Astrocyte (in vitro differentiated cells and primary cell): ENCODE measurements around the gene INSIG2. TPM values are rescaled to one million over a fixed set of nuclear protein-coding genes. Genes with fewer than 3 reads are reported as not detected.

Experiments
- DNase-seq: peaks from one replicate; pipeline ENCODE4 v3.0.0-alpha.2; 2010; ENCODE audit warnings: low read depth
- FAIRE-seq: peaks from 2 replicates; lab custom pipeline; 2011; peaks lifted over from hg19 to GRCh38; lab: Jason Lieb, UNC
- H2AFZ ChIP-seq: 2 replicates; pipeline ENCODE4 v1.6.0; 2012; ENCODE audit warnings: low read depth, low read length, inconsistent platforms
- H3K27ac ChIP-seq: 2 replicates; pipeline ENCODE4 v1.5.1; 2011; ENCODE audit warnings: low read depth, low read length, inconsistent platforms
- H3K27me3 ChIP-seq: 2 replicates; pipeline ENCODE4 v1.6.0; 2011; ENCODE audit warnings: low read length, inconsistent platforms; ENCODE audit not compliant: insufficient read depth
- H3K36me3 ChIP-seq: 2 replicates; pipeline ENCODE4 v1.5.1; 2011; ENCODE audit warnings: low read length, inconsistent platforms; ENCODE audit not compliant: insufficient read depth
- H3K4me1 ChIP-seq: 2 replicates; pipeline ENCODE4 v1.5.1; 2011; ENCODE audit warnings: low read length, inconsistent platforms; ENCODE audit not compliant: insufficient read depth
- H3K4me2 ChIP-seq: 2 replicates; pipeline ENCODE4 v1.6.0; 2012; ENCODE audit warnings: low read length, inconsistent platforms
- H3K4me3 ChIP-seq: 2 replicates; pipeline ENCODE4 v1.5.1; 2011; ENCODE audit warnings: low read depth, mild to moderate bottlenecking, low read length, inconsistent platforms; ENCODE audit not compliant: insufficient read depth
- H3K79me2 ChIP-seq: 2 replicates; pipeline ENCODE4 v1.6.0; 2012; ENCODE audit warnings: mild to moderate bottlenecking, low read length, inconsistent platforms; ENCODE audit not compliant: insufficient read depth
- H3K9ac ChIP-seq: 2 replicates; pipeline ENCODE4 v1.6.0; 2012; ENCODE audit warnings: mild to moderate bottlenecking, low read length, inconsistent platforms
- H3K9me3 ChIP-seq: 2 replicates; pipeline ENCODE4 v1.5.1; 2012; ENCODE audit warnings: low read depth, mild to moderate bottlenecking, low read length, inconsistent platforms; ENCODE audit not compliant: insufficient read depth
- H4K20me1 ChIP-seq: 2 replicates; pipeline ENCODE4 v1.6.0; 2012; ENCODE audit warnings: low read length, inconsistent platforms; ENCODE audit not compliant: insufficient read depth
- H3K27ac Mint-ChIP-seq: one replicate; pipeline ENCODE4 v1.8.0; 2021; ENCODE audit warnings: mild to moderate bottlenecking, mixed read lengths; ENCODE audit not compliant: unreplicated experiment
- H3K27me3 Mint-ChIP-seq: one replicate; pipeline ENCODE4 v1.8.0; 2021; ENCODE audit warnings: low read depth, mixed read lengths; ENCODE audit not compliant: unreplicated experiment
- H3K36me3 Mint-ChIP-seq: one replicate; pipeline ENCODE4 v1.8.0; 2021; ENCODE audit warnings: low read depth, mixed read lengths; ENCODE audit not compliant: unreplicated experiment
- H3K4me1 Mint-ChIP-seq: one replicate; pipeline ENCODE4 v1.8.0; 2021; ENCODE audit warnings: low read depth, mixed read lengths; ENCODE audit not compliant: unreplicated experiment
- H3K4me3 Mint-ChIP-seq: one replicate; pipeline ENCODE4 v1.8.0; 2021; ENCODE audit warnings: mild to moderate bottlenecking, moderate library complexity, mixed read lengths; ENCODE audit not compliant: unreplicated experiment
- H3K9me3 Mint-ChIP-seq: one replicate; pipeline ENCODE4 v1.8.0; 2021; ENCODE audit warnings: mild to moderate bottlenecking, mixed read lengths; ENCODE audit not compliant: unreplicated experiment
- EZH2 ChIP-seq: IDR thresholded peaks from 2 replicates; pipeline ENCODE4 v1.6.1; 2012; ENCODE audit warnings: mild to moderate bottlenecking, low read length, inconsistent platforms; ENCODE audit not compliant: insufficient read depth
- total RNA-seq: library from RNA; stranded (reverse); gene quantifications from 2 replicates; pipeline ENCODE4 v1.2.1, GENCODE V29; 2021
- TF ChIP-seq, protein P1 (sequence below): IDR thresholded peaks from 2 replicates; pipeline ENCODE4 v1.5.1; 2011; ENCODE audit warnings: low read depth, mild to moderate bottlenecking, inconsistent platforms, low read length, moderate library complexity; ENCODE audit not compliant: insufficient read depth

INSIG2 gene
- total RNA-seq, 1 donor from 2014 or later: 32.2 TPM

DNA sequence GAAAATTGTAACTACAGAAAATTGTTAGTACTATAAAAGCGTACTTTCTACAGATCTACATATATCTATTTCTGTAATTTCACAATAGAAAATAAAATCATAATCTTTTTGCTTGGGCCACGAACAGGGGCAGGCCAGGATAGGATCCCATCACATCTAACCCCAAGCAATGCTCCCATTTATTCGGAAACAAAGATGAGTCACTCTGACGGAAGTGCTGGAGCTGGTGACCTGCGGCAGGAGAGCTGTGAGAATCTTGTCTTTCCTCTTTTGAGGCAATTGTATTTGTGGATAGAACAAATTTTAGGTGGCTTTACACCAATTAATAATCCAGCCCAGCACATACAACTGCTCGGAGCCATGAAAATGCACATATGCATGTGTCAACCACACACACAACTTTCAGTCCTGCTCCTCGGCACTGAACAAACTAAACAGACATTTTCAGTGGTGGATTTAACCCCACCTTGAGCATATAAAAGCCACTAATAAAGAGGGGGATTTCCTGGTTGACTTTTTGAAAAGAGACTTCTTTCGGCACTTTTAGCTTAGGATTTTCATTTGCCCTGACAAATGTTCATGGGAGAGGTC lies 22.3 kb upstream of the INSIG2 start:
- TF ChIP-seq, protein P1, sequence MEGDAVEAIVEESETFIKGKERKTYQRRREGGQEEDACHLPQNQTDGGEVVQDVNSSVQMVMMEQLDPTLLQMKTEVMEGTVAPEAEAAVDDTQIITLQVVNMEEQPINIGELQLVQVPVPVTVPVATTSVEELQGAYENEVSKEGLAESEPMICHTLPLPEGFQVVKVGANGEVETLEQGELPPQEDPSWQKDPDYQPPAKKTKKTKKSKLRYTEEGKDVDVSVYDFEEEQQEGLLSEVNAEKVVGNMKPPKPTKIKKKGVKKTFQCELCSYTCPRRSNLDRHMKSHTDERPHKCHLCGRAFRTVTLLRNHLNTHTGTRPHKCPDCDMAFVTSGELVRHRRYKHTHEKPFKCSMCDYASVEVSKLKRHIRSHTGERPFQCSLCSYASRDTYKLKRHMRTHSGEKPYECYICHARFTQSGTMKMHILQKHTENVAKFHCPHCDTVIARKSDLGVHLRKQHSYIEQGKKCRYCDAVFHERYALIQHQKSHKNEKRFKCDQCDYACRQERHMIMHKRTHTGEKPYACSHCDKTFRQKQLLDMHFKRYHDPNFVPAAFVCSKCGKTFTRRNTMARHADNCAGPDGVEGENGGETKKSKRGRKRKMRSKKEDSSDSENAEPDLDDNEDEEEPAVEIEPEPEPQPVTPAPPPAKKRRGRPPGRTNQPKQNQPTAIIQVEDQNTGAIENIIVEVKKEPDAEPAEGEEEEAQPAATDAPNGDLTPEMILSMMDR: no peak
- TF ChIP-seq EZH2: no peak
- H3K27ac ChIP-seq: no peak overlapping the region
- Mint-ChIP-seq H3K27me3 (peaks cover 23% of the 10 kb centered on the region), H3K36me3 (no peaks in the 10 kb centered on the region), H3K4me1 (peaks cover 4% of the 10 kb centered on the region), H3K9me3 (no peaks in the 10 kb centered on the region), H3K27ac (no peak overlapping the region), H3K4me3 (no peak overlapping the region)
- no peak overlapping the region for H2AFZ ChIP-seq
- no peaks in the 10 kb centered on the region for H3K9me3 ChIP-seq
- H3K36me3 ChIP-seq: no peaks in the 10 kb centered on the region
- no peak overlapping the region for H3K4me2 ChIP-seq
- no peak overlapping the region for H3K4me3 ChIP-seq
- H3K4me1 ChIP-seq: peaks cover 2% of the 10 kb centered on the region
- no peaks in the 10 kb centered on the region for H4K20me1 ChIP-seq
- peaks cover 19% of the 10 kb centered on the region for H3K27me3 ChIP-seq
- H3K79me2 ChIP-seq: no peaks in the 10 kb centered on the region
- H3K9ac ChIP-seq: no peak overlapping the region
- FAIRE-seq (no peak), DNase-seq (no peak)

DNA sequence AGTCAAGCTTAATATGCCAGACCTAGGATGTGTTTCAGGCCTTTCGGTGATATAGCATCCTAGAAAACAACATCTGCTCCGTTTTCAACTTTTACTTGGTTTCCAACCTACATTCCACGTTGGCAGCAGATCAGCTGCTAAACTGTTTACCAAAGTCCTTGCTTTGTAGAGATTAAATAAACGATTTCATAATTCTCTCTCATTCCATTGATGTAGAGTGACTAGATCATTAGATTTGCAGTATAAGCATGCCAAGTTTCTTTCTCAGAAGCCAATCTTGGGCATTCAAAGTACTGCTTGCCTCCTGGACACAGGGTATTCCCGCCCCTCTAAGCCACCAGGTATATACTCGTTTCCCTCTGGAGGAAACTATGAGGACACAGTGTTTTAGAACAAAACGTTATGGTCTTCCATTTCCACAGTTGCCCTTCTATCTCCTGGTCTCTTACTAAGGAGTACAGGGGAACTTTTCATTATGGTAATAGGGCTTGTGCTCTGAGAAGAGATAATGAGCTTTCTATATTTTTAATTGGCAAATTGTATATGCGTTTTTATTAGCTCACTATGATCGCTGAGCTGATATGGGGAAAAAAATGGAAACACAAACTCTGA lies 10.5 kb upstream of the INSIG2 start:
- Mint-ChIP-seq H3K27me3 (peaks cover 22% of the 10 kb centered on the region), H3K36me3 (no peaks in the 10 kb centered on the region), H3K9me3 (peaks cover 1% of the 10 kb centered on the region), H3K4me3 (no peak overlapping the region), H3K27ac (no peak overlapping the region), H3K4me1 (no peaks in the 10 kb centered on the region)
- H3K4me1 ChIP-seq: no peaks in the 10 kb centered on the region
- no peaks in the 10 kb centered on the region for H3K9me3 ChIP-seq
- no peak overlapping the region for H3K9ac ChIP-seq
- no peaks in the 10 kb centered on the region for H4K20me1 ChIP-seq
- no peak overlapping the region for H3K27ac ChIP-seq
- H2AFZ ChIP-seq: no peak overlapping the region
- FAIRE-seq (no peak), DNase-seq (no peak)
- H3K27me3 ChIP-seq: peaks cover 39% of the 10 kb centered on the region
- H3K36me3 ChIP-seq: no peaks in the 10 kb centered on the region
- no peak overlapping the region for H3K4me3 ChIP-seq
- TF ChIP-seq, protein P1: no peak
- no peak for TF ChIP-seq EZH2
- H3K79me2 ChIP-seq: no peaks in the 10 kb centered on the region
- no peak overlapping the region for H3K4me2 ChIP-seq

DNA sequence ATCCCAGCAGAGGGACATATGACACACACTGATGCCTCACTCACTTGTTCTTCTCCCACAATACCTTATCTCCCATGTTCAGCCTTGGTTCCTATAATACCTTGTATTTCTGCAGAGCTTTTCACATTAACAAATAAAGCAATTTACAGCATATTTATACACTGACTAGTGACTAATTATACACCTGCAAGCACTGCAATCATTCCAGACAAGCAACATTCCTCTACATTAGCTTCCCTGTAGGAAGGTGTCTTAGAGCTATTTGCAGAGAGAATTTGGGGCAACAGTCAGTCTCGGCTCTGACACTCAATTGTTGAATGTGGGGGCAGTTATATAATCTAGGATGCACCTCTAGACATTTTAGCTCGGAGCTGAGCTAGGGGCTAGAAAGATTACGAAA lies 9.5 kb upstream of the INSIG2 start:
- Histone ChIP-seq H3K79me2 (no peaks in the 10 kb centered on the region), H3K9ac (no peak overlapping the region), H4K20me1 (no peaks in the 10 kb centered on the region), H3K4me3 (no peak overlapping the region), H3K27me3 (peaks cover 42% of the 10 kb centered on the region), H3K9me3 (no peaks in the 10 kb centered on the region), H2AFZ (no peak overlapping the region), H3K4me2 (no peak overlapping the region), H3K27ac (no peak overlapping the region), H3K36me3 (no peaks in the 10 kb centered on the region), H3K4me1 (no peaks in the 10 kb centered on the region)
- H3K36me3 Mint-ChIP-seq: no peaks in the 10 kb centered on the region
- FAIRE-seq (no peak), DNase-seq (no peak)
- H3K4me1 Mint-ChIP-seq: no peaks in the 10 kb centered on the region
- H3K9me3 Mint-ChIP-seq: peaks cover 1% of the 10 kb centered on the region
- H3K4me3 Mint-ChIP-seq: no peak overlapping the region
- peaks cover 22% of the 10 kb centered on the region for H3K27me3 Mint-ChIP-seq
- H3K27ac Mint-ChIP-seq: no peak overlapping the region
- TF ChIP-seq, protein P1: no peak
- no peak for TF ChIP-seq EZH2
